NOMO-1 treated with DMSO at 0.1 percent for 48 hours (cell line): ENCODE measurements around the gene NID2.

Experiments used
- DNase-seq: peaks from one replicate; lab custom pipeline; 2025; ENCODE audit not compliant: unreplicated experiment; lab: John Stamatoyannopoulos, UW

NID2 gene

GRCh38 chr14:52068615-52069306, at the start of gene NID2:
NID2 (minus strand) TSS chr14:52069059; CDS start chr14:52068994, 65 bp downstream.
- DNase-seq = no peak

GRCh38 chr14:52117111-52117832, 48.4 kb upstream of the NID2 start:
- no peak for DNase-seq

GRCh38 chr14:52115286-52115685, 46.4 kb upstream of the NID2 start:
- DNase-seq = no peak

- DNase-seq = no peak
Observed at GRCh38 chr14:52112336-52113018, 43.6 kb upstream of the NID2 start.

- DNase-seq = no peak
Observed at GRCh38 chr14:52111583-52111982, 42.7 kb upstream of the NID2 start.

GRCh38 chr14:52110441-52111086, 41.7 kb upstream of the NID2 start:
- DNase-seq = no peak

- DNase-seq = no peak
Observed at GRCh38 chr14:52108823-52109222, 40.0 kb upstream of the NID2 start.

GRCh38 chr14:52106840-52107239, 38.0 kb upstream of the NID2 start:
- DNase-seq = no peak

GRCh38 chr14:52103416-52103815, 34.6 kb upstream of the NID2 start:
- DNase-seq = no peak

- no peak for DNase-seq
Observed at GRCh38 chr14:52095794-52096193, 26.9 kb upstream of the NID2 start.

GRCh38 chr14:52095336-52095735, 26.5 kb upstream of the NID2 start:
- no peak for DNase-seq

GRCh38 chr14:52094546-52095271, 25.9 kb upstream of the NID2 start:
- no peak for DNase-seq

- DNase-seq = no peak
Observed at GRCh38 chr14:52091928-52092327, 23.1 kb upstream of the NID2 start.

- no peak for DNase-seq
Observed at GRCh38 chr14:52090936-52091335, 22.1 kb upstream of the NID2 start.

GRCh38 chr14:52089218-52089617, 20.4 kb upstream of the NID2 start:
- no peak for DNase-seq

GRCh38 chr14:52086711-52087110, 17.9 kb upstream of the NID2 start:
- DNase-seq = no peak

GRCh38 chr14:52082903-52083302, 14.0 kb upstream of the NID2 start:
- DNase-seq = no peak

- no peak for DNase-seq
Observed at GRCh38 chr14:52081964-52082363, 13.1 kb upstream of the NID2 start.

- no peak for DNase-seq
Observed at GRCh38 chr14:52080808-52081755, 12.2 kb upstream of the NID2 start.
